GM21529 (cell line): ENCODE measurements around the gene AFDN.

Source experiments
- ATAC-seq: cut with Tn5 transposase; IDR thresholded peaks from one replicate; pipeline ENCODE4 v1.9.1; 2021; ENCODE audit not compliant: unreplicated experiment

Gene AFDN

GRCh38 chr6:167948716-167949115 is 122.0 kb downstream of the AFDN start:
- ATAC-seq = no peak

GRCh38 chr6:167949121-167949684 is 122.5 kb downstream of the AFDN start:
- no peak for ATAC-seq

DNA sequence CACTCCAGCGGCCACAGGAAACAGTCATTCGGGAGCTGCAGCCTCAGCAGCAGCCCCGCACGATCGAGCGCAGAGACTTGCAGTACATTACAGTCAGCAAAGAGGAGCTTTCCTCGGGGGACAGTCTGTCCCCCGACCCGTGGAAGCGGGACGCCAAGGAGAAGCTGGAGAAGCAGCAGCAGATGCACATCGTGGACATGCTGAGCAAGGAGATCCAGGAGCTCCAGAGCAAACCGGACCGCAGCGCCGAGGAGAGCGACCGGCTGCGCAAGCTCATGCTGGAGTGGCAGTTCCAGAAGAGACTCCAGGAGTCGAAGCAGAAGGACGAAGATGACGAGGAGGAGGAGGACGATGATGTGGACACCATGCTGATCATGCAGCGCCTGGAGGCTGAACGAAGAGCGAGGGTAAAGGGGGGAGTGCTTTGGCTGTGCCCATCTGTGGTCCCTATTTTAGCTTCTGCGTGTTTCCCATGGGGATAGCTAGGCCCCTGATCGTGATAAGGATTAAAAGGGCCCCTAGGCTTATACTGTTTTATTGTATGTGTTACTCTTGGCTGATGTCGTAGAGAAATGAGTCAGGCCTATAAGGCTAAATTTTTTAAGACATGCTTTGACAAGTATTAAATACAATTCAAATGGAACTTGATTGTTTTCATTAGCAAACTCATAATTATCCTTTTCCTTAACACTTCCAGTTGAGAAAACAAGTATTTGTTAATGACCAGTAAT is 125.2 kb downstream of the AFDN start:
- no peak for ATAC-seq

DNA sequence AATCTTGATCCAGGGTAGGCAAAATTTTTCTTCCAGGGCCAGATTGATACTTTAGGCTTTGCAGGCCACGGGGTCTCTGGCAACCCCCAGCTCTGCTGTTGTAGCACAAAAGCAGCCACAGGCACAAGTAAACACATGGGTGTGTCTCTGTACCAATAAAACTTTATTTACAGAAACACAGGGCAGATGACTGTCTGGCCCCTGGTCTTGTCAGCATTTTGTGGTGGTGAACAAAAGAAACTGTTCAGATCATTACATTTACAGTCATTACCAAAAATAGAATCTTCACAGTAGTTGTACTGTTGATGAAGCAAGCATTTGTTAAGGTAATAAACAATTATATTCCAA is 125.8 kb downstream of the AFDN start:
- no peak for ATAC-seq

- no peak for ATAC-seq
Observed at GRCh38 chr6:167953551-167953950, 126.8 kb downstream of the AFDN start.

GRCh38 chr6:167954151-167954550 is 127.4 kb downstream of the AFDN start:
- ATAC-seq = no peak

- no peak for ATAC-seq
Observed at GRCh38 chr6:167956491-167956890, 129.8 kb downstream of the AFDN start.

- no peak for ATAC-seq
Observed at GRCh38 chr6:167956983-167957492, 130.3 kb downstream of the AFDN start.

DNA sequence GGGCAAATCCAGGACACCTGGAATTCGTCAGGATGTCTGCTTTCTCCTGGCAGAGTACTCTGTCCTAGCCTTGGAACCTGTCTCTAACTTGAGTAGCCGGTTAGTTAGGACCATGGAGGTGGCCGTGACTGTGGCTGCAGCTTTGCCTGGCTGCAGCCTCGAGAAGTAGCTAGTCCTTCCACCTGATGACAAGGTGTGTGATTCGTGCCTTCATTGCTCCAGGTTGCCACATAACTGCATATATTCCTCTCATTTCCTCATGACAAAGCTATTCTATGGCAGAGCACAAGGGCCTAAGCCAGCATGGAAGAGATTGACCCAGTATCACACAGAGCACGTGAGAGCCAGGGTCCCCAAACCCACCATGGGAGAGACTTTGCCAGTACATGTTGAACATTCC is 130.9 kb downstream of the AFDN start:
- no peak for ATAC-seq

- no peak for ATAC-seq
Observed at GRCh38 chr6:167960579-167960978, 133.9 kb downstream of the AFDN start.

GRCh38 chr6:167962711-167963110 is 136.0 kb downstream of the AFDN start:
- ATAC-seq = no peak

DNA sequence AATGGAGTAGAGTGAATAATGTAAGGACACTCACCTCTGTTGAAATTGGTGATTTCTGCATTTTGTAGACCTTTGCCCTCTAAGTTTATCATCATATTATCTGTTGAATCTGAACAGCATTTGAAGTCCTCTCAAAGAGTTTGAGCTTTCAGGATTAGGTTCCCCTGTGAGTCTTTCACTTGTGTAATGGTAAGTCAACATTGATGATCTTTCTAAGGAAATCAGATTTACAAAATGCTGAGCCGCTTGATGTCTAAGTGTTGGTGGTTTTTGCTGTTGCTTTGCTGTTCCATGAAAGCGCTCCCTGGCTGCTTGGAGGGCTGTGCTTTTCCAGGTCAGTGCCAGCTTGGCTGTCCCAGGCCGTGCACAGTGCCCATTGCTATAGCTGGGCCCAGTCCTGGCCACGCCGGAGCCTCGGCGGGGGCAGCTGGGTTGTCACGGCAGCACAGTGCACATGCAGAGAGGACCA is 136.9 kb downstream of the AFDN start:
- ATAC-seq = no peak

- ATAC-seq = no peak
Observed at GRCh38 chr6:167965592-167966539, 139.2 kb downstream of the AFDN start.

- ATAC-seq = no peak
Observed at GRCh38 chr6:167966540-167966905, 139.8 kb downstream of the AFDN start.

DNA sequence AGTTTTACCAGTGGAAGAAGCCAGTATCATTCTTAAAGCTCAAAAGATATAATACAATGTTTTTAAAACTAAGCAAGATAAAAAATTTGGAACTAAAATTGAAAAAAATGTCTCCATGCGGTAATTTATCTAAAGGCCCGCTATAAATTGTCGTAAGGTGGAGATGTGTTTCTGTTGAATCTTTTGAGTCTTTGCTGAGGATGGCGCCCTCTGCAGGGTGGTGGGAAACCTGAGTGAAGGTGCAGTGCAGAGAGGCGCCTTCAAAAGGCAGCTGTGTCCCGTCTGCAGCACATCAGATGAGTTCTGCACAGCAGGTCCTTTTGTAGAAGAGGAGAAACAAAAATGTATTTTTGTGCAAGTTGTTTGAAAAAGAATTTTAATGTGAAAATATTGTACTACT is 141.4 kb downstream of the AFDN start:
- ATAC-seq = no peak

GRCh38 chr6:167970230-167970629 is 143.5 kb downstream of the AFDN start:
- no peak for ATAC-seq

DNA sequence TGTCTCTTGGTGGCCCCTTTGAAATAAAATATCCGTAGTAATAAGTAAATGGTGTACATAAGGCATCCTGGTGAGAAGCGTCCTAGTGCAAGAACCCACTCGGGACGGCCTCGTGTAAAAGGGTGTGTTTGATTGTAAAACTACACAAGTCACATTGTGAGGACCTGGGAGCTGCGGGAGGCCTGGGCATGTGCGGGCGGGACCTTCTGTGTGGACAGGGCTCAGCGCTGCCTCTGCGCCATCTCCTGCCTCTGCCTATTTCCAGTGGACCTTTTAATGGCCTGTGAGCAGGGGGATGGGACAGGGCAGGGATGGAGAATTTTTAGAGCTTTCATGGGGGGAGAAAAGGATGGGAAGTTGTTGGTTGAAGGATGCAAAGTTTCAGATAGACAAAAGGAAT is 145.5 kb downstream of the AFDN start:
- ATAC-seq = no peak

- no peak for ATAC-seq
Observed at GRCh38 chr6:167973148-167973885, 146.6 kb downstream of the AFDN start.

DNA sequence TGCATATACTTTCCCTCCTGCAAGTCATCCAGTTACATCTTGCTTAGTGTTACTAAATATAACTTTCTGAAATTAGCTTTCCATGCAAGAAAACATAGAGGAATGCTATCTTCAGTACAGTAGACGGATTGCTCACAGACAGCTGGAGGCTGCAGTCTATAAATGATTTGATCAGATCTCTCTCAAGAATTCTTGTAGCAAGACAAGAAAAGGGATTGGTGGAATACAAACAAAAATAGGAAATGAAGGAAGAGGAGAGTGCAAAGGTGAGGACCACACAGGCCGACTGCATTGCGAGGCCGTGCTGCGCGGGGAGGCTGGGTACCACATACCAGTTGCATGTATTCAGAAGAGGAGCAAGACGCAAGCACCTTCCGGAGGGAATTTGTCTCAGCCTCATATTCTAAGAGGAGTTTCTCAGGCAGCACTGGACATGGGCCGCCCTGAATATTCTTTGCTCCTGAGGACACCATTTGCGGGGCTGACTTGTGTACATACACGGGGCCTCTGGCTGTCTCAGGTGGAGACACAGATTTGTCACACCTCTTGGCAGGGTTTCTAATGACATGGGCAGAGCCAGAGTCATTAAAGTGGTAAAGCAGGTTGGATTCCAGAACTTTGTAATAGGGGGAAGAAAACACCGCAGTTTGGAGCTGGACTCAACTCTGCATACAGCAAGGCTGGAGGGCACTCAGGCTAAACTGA is 148.1 kb downstream of the AFDN start:
- no peak for ATAC-seq

DNA sequence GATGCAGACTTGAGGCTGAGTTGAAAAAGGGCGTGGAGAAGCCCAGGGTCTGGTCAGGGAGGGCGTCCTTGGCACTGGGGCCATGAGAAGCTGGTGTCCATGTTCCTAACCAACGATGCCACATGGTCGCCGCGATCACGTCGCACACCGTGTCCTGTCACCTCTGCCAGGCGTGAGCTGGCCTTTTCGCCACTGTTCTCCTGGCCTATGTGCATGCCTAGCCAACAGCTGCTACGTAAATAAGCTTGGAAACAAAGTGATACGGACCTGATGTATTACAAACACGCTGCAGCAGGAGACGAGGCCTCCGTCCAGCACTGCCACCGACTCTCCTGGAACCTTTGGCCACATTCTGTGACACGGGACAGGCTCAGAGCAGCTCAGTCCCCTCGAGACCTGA is 148.7 kb downstream of the AFDN start:
- ATAC-seq = no peak
